Hematopoietic multipotent progenitor cell treated with erythropoietin and hydrocortisone succinate and interleukin-3 and kit ligand, for 17 days (in vitro differentiated cells): Measurements from ENCODE around the gene SRSF1.
"Not testable (repeated sequence)": the region's sequence is repeated elsewhere in the genome, so short reads cannot be mapped to it uniquely, and the experiment has no call there.

Experiments
- DNase-seq: peaks from one replicate; pipeline ENCODE4 v3.0.0-alpha.2; 2015; ENCODE audit warnings: low spot score

SRSF1 gene

DNA sequence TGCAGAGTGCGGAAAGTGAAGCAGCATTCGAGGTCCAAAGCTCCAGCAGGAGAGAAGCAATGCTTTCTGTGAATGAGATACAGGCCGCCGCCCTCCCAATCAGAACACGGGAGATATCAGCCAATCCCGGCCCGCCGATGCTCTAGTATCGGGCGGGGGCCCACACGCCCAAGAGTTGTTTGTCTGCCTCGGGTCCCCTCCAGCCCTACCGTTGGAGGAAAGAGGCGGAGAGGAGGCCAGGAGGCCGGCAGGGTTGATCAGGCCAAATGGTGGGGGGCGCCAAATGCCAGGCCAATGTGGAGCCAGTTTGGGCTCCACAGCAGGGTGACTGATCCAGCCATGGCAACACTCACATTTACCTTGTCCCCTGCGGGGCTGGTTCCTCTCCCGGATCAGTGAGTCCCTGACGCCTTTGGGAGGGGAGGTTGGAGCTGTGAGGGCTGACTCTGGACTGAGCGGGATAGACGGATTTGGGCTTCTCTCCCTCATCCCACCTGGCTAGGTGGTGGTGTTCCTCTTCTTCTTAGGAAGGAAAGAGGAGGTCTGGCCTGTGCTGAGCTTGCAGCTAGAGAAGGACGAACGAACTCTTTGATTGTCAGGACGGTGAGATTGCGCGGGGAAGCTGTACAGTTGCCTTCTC is 41.4 kb downstream of the SRSF1 start:
- no peak for DNase-seq

DNA sequence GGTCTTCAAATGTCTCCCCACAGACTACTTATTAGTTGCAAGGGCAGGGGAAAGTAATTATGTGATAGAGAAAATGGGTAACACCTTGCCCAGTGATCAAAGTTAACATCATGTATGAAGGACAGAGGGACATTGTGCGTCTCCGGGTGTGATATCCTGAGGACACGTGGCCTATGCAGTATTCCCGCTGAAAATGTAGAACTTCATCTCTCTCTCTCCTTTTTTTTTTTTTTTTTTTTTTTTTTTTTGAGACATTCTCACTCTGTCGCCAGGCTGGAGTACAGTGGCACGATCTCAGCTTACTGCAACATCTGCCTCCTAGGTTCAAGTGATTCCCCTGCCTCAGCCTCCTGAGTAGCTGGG is 43.9 kb downstream of the SRSF1 start:
- DNase-seq, result no peak

- DNase-seq, result no peak
These were observed 44.5 kb downstream of the SRSF1 start for GRCh38 chr17:57962279-57963148.

DNA sequence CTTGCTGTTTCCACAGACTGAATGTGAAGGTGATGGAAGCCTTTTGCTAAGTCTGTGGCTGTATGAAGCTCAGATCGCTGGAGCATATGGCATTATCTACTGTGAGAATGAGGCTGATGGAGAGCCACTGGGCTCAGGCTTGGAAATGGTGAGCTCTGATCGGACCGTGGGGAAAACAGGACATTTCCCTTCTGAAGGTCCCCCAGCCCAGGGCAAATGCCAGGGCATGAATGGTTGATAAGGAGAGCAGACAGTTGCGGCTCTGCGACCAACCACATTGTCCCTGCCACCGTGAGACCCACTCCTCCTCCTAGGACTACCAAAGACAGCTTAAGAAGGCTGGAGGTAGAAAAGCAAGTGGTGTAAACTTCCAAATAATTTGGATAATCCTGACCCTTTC is 47.1 kb downstream of the SRSF1 start:
- DNase-seq, result no peak

GRCh38 chr17:57958391-57958790 is 48.7 kb downstream of the SRSF1 start:
- not testable (repeated sequence) for DNase-seq

GRCh38 chr17:57957886-57958285 is 49.2 kb downstream of the SRSF1 start:
- DNase-seq, result no peak

- DNase-seq, result no peak
These were observed 49.8 kb downstream of the SRSF1 start for GRCh38 chr17:57957120-57957850.

DNA sequence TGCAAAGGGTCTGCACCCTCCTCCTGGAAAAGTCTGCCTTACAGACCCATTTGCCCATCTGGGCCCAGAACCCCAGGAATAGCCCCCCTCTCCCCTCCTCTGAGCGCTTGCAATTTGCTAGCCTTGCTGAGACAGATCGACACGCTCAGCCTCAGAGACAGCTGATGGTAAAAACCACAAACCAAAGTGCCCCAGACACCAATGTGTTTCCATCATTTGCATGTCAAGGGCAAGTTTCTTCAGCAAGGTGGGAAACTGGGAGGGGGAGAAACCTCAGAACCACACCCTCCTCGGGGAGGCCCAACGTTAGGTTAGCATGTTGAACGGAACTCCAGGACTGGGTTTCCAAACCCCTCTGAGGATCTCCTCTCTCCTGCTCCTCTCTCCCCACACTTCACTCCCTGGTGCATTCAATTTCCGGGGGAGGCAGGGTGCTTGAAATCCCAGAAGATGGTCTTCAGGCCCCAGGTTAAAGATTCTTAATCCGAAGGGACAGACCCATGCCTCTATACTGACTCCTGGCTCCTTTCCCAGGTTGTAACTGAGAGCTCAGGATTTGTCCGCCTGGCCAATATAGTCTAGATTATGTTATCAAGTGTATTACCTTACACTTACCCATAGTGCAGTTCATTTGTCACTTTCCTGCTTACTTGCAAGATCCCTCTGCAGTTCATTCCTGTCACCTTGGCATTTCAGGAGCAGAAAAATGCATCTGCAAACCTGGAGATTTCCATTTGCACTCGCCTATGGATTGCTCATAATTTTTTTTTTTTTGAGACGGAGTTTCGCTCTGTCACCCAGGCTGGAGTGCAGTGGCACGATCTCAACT is 50.5 kb downstream of the SRSF1 start:
- DNase-seq, result no peak

DNA sequence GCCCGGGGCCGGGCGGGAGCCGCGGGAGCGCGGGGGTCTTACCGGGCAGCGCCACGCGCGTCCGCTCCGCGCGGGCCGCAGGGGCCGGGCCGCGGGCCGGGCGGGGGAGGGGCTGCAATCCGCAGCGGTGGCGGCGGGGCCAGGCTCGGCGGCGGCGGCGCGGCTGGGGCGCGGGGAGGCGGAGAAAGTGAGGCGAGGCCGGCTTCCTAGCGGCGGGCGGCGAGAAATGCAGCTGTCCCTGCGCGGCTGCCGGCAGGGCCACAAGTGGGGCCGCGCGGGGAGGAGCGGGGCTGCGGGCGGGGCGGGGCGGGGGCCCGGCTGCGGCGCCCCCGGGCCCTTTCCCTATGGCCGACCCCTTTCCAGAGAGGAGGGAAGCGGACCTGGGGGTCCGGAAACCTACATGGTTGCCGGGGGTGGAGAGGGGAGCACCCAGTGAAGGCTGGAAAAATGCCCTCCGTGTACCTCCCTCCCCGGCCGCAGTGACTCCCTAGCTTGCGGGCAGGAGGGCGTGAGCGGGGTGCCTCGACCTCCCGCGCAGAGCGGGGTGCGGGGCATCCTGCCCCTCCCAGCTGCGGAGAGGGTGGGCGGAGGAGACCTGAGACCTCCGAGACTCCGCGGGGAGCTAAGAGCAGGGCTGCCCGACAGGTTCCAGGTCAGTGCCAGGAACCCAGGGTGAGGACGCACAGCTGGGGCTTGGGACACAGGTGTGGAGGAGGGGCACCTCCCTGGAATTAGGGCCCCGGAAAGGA is 51.7 kb downstream of the SRSF1 start, which contains the start of gene CUEDC1:
Gene CUEDC1, minus strand, starts transcription at position 230 of the 749 bp plus-strand sequence. CDS start 69,848 bp downstream, outside the sequence.
- no peak for DNase-seq

- DNase-seq, result no peak
These were observed 52.5 kb downstream of the SRSF1 start for GRCh38 chr17:57954397-57955182.

DNA sequence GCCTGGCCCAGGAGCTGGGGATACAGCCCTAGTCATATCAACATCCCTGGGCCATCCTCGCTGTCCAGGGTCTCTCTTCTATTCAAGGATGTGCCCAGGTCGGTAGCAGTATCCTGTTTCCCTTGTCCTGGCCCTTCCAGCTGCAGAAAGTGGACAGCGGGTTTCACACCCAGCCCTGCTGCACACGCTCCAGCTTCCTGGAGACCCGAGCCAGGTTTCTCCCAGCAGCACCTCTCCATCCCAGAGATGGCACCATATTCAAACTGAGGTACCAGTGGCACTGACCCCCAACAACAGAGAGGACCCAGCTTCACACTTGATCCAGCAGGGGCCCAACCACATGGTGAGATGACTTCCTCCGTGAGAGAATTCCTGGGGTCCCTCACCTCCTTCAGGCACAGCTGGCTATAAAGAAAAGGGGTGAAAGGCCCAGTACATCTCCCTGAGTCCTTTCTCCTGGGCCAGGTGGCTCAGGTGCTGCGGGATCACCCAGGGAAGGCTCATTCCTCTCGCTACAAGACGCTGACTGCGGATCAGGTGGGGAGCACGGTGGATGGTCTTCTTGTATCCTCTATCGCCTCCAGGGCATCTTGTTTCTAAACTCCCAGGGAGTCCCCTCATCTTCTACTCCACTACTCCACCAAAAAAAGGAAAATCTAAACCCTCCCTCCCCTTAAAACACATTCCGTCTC is 53.2 kb downstream of the SRSF1 start:
- DNase-seq, result no peak
